ENCODE measurements around the gene GP1BA. TPM values are rescaled to one million over a fixed set of nuclear protein-coding genes. Genes with fewer than 3 reads are reported as not detected.
A peak's percentile ranks its signal among the peaks of the same experiment; 100 is the strongest.

Gene GP1BA
- total and polyA plus RNA-seq, 2 of the 8 experiments (the other 6 are each of a cell fraction or from before 2014, with no cell fraction given), result not detected

GRCh38 chr17:4938069-4938491 lies 6.0 kb downstream of the GP1BA start:
- Histone ChIP-seq H4K91ac (replicated peaks; ENCODE audit: insufficient read length, low read length) (no peak overlapping the region), H4K5ac (ENCODE audit: insufficient read length, low read depth, low read length) (no peak overlapping the region), H3K36me3 (ENCODE audit: control insufficient read depth in 2 of 4, insufficient read depth in 4 of 4, low read length in 3 of 4) (peaks cover 13 to 23% (median 19%) of the 10 kb centered on the region in 4 experiments), H3K18ac (ENCODE audit: extremely low read depth, low read length) (no peak overlapping the region), H3K27me3 (replicated peaks in 1 of 4; ENCODE audit: control insufficient read depth in 3 of 4, extremely low read depth in 1 of 4, insufficient read depth in 3 of 4, low read length in 3 of 4) (no peaks in the 10 kb centered on the region), H2BK120ac (replicated peaks; ENCODE audit: low read depth, low read length) (no peak overlapping the region), H2BK20ac (ENCODE audit: low read length) (no peak overlapping the region), H2BK5ac (ENCODE audit: low read depth, low read length) (0 out of 2 replicates have a peak overlapping the region, but pooled peaks have one; percentile 12), H3K9me3 (ENCODE audit: insufficient read depth in 2 of 2, low read depth in 1 of 2, low read length in 1 of 2) (no peaks in the 10 kb centered on the region), H2BK12ac (ENCODE audit: low read depth, low read length) (no peak overlapping the region), H3K4ac (replicated peaks; ENCODE audit: insufficient read length, low read depth, low read length) (no peak overlapping the region), H2AK5ac (ENCODE audit: low read depth, low read length) (no peak overlapping the region), H3K56ac (replicated peaks; ENCODE audit: insufficient read length, low read depth, low read length) (no peak overlapping the region), H2BK15ac (ENCODE audit: low read length) (no peak overlapping the region), H3K27ac (ENCODE audit: low read depth, low read length) (no peak overlapping the region), H3K4me1 (replicated peaks in 1 of 4; ENCODE audit: control insufficient read depth in 3 of 4, insufficient read depth in 4 of 4, low read length in 3 of 4) (peaks cover 0 to 11% (median 7%) of the 10 kb centered on the region in 4 experiments; a peak in 6 of 7 replicates), H3K23me2 (ENCODE audit: low read depth, low read length) (peaks cover 15% of the 10 kb centered on the region; the same call in 1 of the 2 replicates), H3K14ac (ENCODE audit: insufficient read length) (no peak overlapping the region), H4K20me1 (replicated peaks in 1 of 2; ENCODE audit: control insufficient read depth in 1 of 2, insufficient read depth in 2 of 2, low read length in 2 of 2) (peaks cover 0 to 4% of the 10 kb centered on the region in 2 experiments), H3K4me3 (ENCODE audit: extremely low read depth in 1 of 4, insufficient read depth in 2 of 4, low read depth in 3 of 4, low read length in 4 of 4) (no peak overlapping the region), H2AFZ (ENCODE audit: low read length) (no peak overlapping the region), H4K8ac (ENCODE audit: extremely low read depth, insufficient read depth, low read length) (peak overlapping the region; percentile 42), H3K4me2 (ENCODE audit: insufficient read depth in 1 of 2, low read depth in 2 of 2, low read length in 2 of 2) (peak overlapping the region; percentile 93 to 96; a peak in 1 of 4 replicates), H3K23ac (ENCODE audit: insufficient read length) (no peak overlapping the region), H3K79me2 (ENCODE audit: control insufficient read depth in 1 of 2, insufficient read depth in 2 of 2, low read length in 2 of 2) (peaks cover 0 to 27% of the 10 kb centered on the region in 2 experiments; a peak in 3 of 4 replicates), H3K79me1 (ENCODE audit: low read depth, low read length) (peaks cover 9% of the 10 kb centered on the region), H3K9ac (replicated peaks in 1 of 4; ENCODE audit: extremely low read depth in 1 of 4, low read depth in 3 of 4, low read length in 3 of 4) (no peak overlapping the region; a peak in 2 of 7 replicates)
- TF ChIP-seq MAX (IDR thresholded peaks at IDR 0.05) (no peak), ASH2L (IDR thresholded peaks at IDR 0.05; ENCODE audit: low read length) (no peak), JUN (IDR thresholded peaks at IDR 0.05; ENCODE audit: low read depth, low read length) (no peak), PHF8 (conservative IDR thresholded peaks at IDR 0.05; ENCODE audit: low read depth, low read length) (no peak), USF2 (IDR thresholded peaks at IDR 0.05; ENCODE audit: low read length) (no peak), CBX8 (IDR thresholded peaks at IDR 0.05; ENCODE audit: borderline replicate concordance, low read depth, low read length) (no peak), SIN3A (conservative IDR thresholded peaks at IDR 0.05 in 1 of 2, IDR thresholded peaks at IDR 0.05 in 1 of 2; ENCODE audit: low read depth in 1 of 2, low read length in 2 of 2) (no peak), GTF2F1 (IDR thresholded peaks at IDR 0.05; ENCODE audit: borderline replicate concordance, low read depth, low read length) (no peak), CEBPB (IDR thresholded peaks at IDR 0.05; ENCODE audit: low read depth, low read length) (no peak)
- 93% methylated on average over 11 of the region's 11 CpGs; no CpG with 5 or more reads in 1 of the 2 experiments for WGBS, 2 experiments (ENCODE audit: extremely low coverage in 1 of 2, insufficient coverage in 1 of 2, insufficient read length in 1 of 2, insufficient replicate concordance in 2 of 2, low coverage in 1 of 2, low lambda C conversion rate in 2 of 2, missing lambda C conversion rate in 1 of 2)
- DNase-seq (ENCODE audit: low read depth in 1 of 2, low spot score in 2 of 2) (no peak), FAIRE-seq (no peak)
- ChIA-PET CTCF (ENCODE audit: partially characterized antibody) (interaction anchor here (0.7 to 5.9 kb wide), 5 partner anchors 17 to 207 kb away, joined by 3 to 26 read pairs (median 6); partner anchors contain the start of genes CHRNE, MED11 and SPAG7), POLR2A (ENCODE audit: partially characterized antibody) (interaction anchor here (2.3 to 27.4 kb wide), 6 partner anchors 9 to 42 kb away, joined by 9 to 987 read pairs (median 31); partner anchors contain the start of genes C17orf107, CHRNE, ENO3 and GP1BA)
